Natural killer cell treated with Interleukin-12 subunit alpha and Interleukin-12 subunit beta and Interleukin-15 and Interleukin-18, amount 100 ng/mL, for 72 hours (primary cell): ENCODE results near the gene FOXN3. TPM values are rescaled to one million over a fixed set of nuclear protein-coding genes. Genes with fewer than 3 reads are reported as not detected.

Experiments
- ATAC-seq, 2 donors: fragments of 150-1000 bp; cut with Tn5 transposase in 1 of 2; sonication (Bioruptor Pico), chemical (Tn5 transposase) in 1 of 2; 2 replicates each; pipeline ENCODE4 v1.10.0; 2021
- DNase-seq: peaks from one replicate; pipeline ENCODE4 v3.0.0; 2022; ENCODE audit warnings: low spot score
- H3K27ac Mint-ChIP-seq, 2 donors: 1 replicate in 1 of 2; 2 replicates in 1 of 2; pipeline ENCODE4 v1.8.0; 2022; ENCODE audit warnings: mixed read lengths in 2 of 2, mild to moderate bottlenecking in 1 of 2, moderate library complexity in 1 of 2
- H3K27me3 Mint-ChIP-seq, 2 donors: 1 replicate in 1 of 2; 2 replicates in 1 of 2; pipeline ENCODE4 v1.8.0; 2022; ENCODE audit warnings: mixed read lengths in 2 of 2
- H3K36me3 Mint-ChIP-seq: one replicate; pipeline ENCODE4 v1.8.0; 2022; ENCODE audit warnings: mixed read lengths
- H3K4me1 Mint-ChIP-seq, 2 donors: 1 replicate in 1 of 2; 2 replicates in 1 of 2; pipeline ENCODE4 v1.8.0; 2022; ENCODE audit warnings: low read depth in 2 of 2, mixed read lengths in 2 of 2, mild to moderate bottlenecking in 1 of 2
- H3K4me3 Mint-ChIP-seq: one replicate; pipeline ENCODE4 v1.8.0; 2022; ENCODE audit warnings: mixed read lengths
- H3K9me3 Mint-ChIP-seq: 2 replicates; pipeline ENCODE4 v1.8.0; 2022; ENCODE audit warnings: mixed read lengths
- total RNA-seq, 2 donors: library from RNA; stranded (reverse); gene quantifications; one replicate each; pipeline ENCODE4 v1.2.3, GENCODE V29; 2022

The FOXN3 gene
- total RNA-seq, 2 donors from 2014 or later, result 127 to 133 TPM

- Mint-ChIP-seq H3K9me3 (peaks cover under 1% of the 10 kb centered on the region), H3K36me3 (peaks cover 4% of the 10 kb centered on the region), H3K4me1 (peaks cover 54 to 58% of the 10 kb centered on the region in 2 donors), H3K27ac (peak overlapping the region in 1 of 2 donors; percentile 69), H3K27me3 (no peaks in the 10 kb centered on the region), H3K4me3 (no peak overlapping the region)
- DNase-seq, result no peak
- ATAC-seq, result no peak
Observed at GRCh38 chr14:89330236-89331002, 86.6 kb downstream of the FOXN3 start.

GRCh38 chr14:89327771-89328212 is 89.2 kb downstream of the FOXN3 start:
- DNase-seq (no peak), ATAC-seq (no peak)
- peak overlapping the region in 1 of 2 donors; percentile 69 for H3K27ac Mint-ChIP-seq

GRCh38 chr14:89325959-89326358 is 91.1 kb downstream of the FOXN3 start:
- Mint-ChIP-seq H3K9me3 (peaks cover 3% of the 10 kb centered on the region), H3K4me3 (no peak overlapping the region), H3K36me3 (no peaks in the 10 kb centered on the region), H3K27ac (no peak overlapping the region), H3K4me1 (peaks cover 67 to 76% of the 10 kb centered on the region in 2 donors), H3K27me3 (no peaks in the 10 kb centered on the region)
- DNase-seq (no peak), ATAC-seq (no peak)

More at GRCh38 chr14:89327771-89328212, 89.2 kb downstream of the FOXN3 start:
- peaks cover 66 to 76% of the 10 kb centered on the region in 2 donors for H3K4me1 Mint-ChIP-seq
- H3K9me3 Mint-ChIP-seq, result peaks cover 3% of the 10 kb centered on the region
- H3K4me3 Mint-ChIP-seq, result no peak overlapping the region
- H3K27me3 Mint-ChIP-seq, result no peaks in the 10 kb centered on the region
- H3K36me3 Mint-ChIP-seq, result no peaks in the 10 kb centered on the region

- no peak for ATAC-seq
- Mint-ChIP-seq H3K9me3 (peaks cover 3% of the 10 kb centered on the region), H3K27me3 (no peaks in the 10 kb centered on the region), H3K4me1 (peaks cover 68 to 73% of the 10 kb centered on the region in 2 donors), H3K36me3 (no peaks in the 10 kb centered on the region), H3K4me3 (no peak overlapping the region), H3K27ac (peak overlapping the region in 1 of 2 donors; percentile 34)
- no peak for DNase-seq
Observed at GRCh38 chr14:89325299-89325883, 91.6 kb downstream of the FOXN3 start.

- Mint-ChIP-seq H3K36me3 (no peaks in the 10 kb centered on the region), H3K9me3 (peaks cover 3% of the 10 kb centered on the region), H3K27me3 (no peaks in the 10 kb centered on the region), H3K4me3 (no peak overlapping the region), H3K4me1 (peaks cover 66 to 73% of the 10 kb centered on the region in 2 donors), H3K27ac (peak overlapping the region in 1 of 2 donors; percentile 34)
- DNase-seq (no peak), ATAC-seq (no peak)
Observed at GRCh38 chr14:89324501-89325298, 92.3 kb downstream of the FOXN3 start.

GRCh38 chr14:89320381-89321000 is 96.5 kb downstream of the FOXN3 start:
- Mint-ChIP-seq H3K36me3 (peaks cover 9% of the 10 kb centered on the region), H3K4me1 (peaks cover 59 to 66% of the 10 kb centered on the region in 2 donors)

GRCh38 chr14:89319687-89320086 is 97.3 kb downstream of the FOXN3 start:
- Mint-ChIP-seq H3K4me1 (peaks cover 62 to 66% of the 10 kb centered on the region in 2 donors), H3K27me3 (no peaks in the 10 kb centered on the region), H3K9me3 (peaks cover 3% of the 10 kb centered on the region), H3K27ac (peak overlapping the region in 1 of 2 donors; percentile 68), H3K4me3 (no peak overlapping the region), H3K36me3 (peaks cover 15% of the 10 kb centered on the region)
- DNase-seq (no peak), ATAC-seq (no peak)

More at GRCh38 chr14:89320381-89321000, 96.5 kb downstream of the FOXN3 start:
- no peak overlapping the region for H3K4me3 Mint-ChIP-seq
- no peak overlapping the region for H3K27ac Mint-ChIP-seq
- H3K9me3 Mint-ChIP-seq, result peaks cover 6% of the 10 kb centered on the region
- no peaks in the 10 kb centered on the region for H3K27me3 Mint-ChIP-seq
- ATAC-seq (no peak), DNase-seq (no peak)

- Mint-ChIP-seq H3K36me3 (peaks cover 15% of the 10 kb centered on the region), H3K27ac (no peak overlapping the region)
Observed at GRCh38 chr14:89317051-89317691, 99.9 kb downstream of the FOXN3 start.

GRCh38 chr14:89315493-89316470 is 101.3 kb downstream of the FOXN3 start:
- Mint-ChIP-seq H3K4me1 (peaks cover 54 to 57% of the 10 kb centered on the region in 2 donors), H3K27me3 (no peaks in the 10 kb centered on the region), H3K27ac (peak overlapping the region in 1 of 2 donors; percentile 34), H3K36me3 (peaks cover 15% of the 10 kb centered on the region), H3K9me3 (peaks cover 3% of the 10 kb centered on the region), H3K4me3 (no peak overlapping the region)
- DNase-seq, result no peak
- ATAC-seq, result no peak

More at GRCh38 chr14:89317051-89317691, 99.9 kb downstream of the FOXN3 start:
- peaks cover 58 to 61% of the 10 kb centered on the region in 2 donors for H3K4me1 Mint-ChIP-seq
- no peak for ATAC-seq
- no peaks in the 10 kb centered on the region for H3K27me3 Mint-ChIP-seq
- no peak for DNase-seq
- H3K4me3 Mint-ChIP-seq, result no peak overlapping the region
- peaks cover 3% of the 10 kb centered on the region for H3K9me3 Mint-ChIP-seq

GRCh38 chr14:89314274-89314673 is 102.8 kb downstream of the FOXN3 start:
- ATAC-seq (no peak), DNase-seq (no peak)
- Mint-ChIP-seq H3K9me3 (peaks cover 3% of the 10 kb centered on the region), H3K4me3 (no peak overlapping the region), H3K27ac (peak overlapping the region in 1 of 2 donors; percentile 78), H3K27me3 (no peaks in the 10 kb centered on the region), H3K36me3 (peaks cover 15% of the 10 kb centered on the region), H3K4me1 (peaks cover 47 to 56% of the 10 kb centered on the region in 2 donors)

- H3K27ac Mint-ChIP-seq, result peak overlapping the region in 1 of 2 donors; percentile 65
- DNase-seq (no peak), ATAC-seq (no peak)
- no peak overlapping the region for H3K4me3 Mint-ChIP-seq
- H3K36me3 Mint-ChIP-seq, result peaks cover 7% of the 10 kb centered on the region
- H3K4me1 Mint-ChIP-seq, result peaks cover 42 to 52% of the 10 kb centered on the region in 2 donors
- no peaks in the 10 kb centered on the region for H3K27me3 Mint-ChIP-seq
- H3K9me3 Mint-ChIP-seq, result no peaks in the 10 kb centered on the region
Observed at GRCh38 chr14:89312932-89313331, 104.1 kb downstream of the FOXN3 start.

GRCh38 chr14:89310211-89310610 is 106.8 kb downstream of the FOXN3 start:
- no peak overlapping the region for H3K4me3 Mint-ChIP-seq
- DNase-seq (no peak), ATAC-seq (no peak)
- no peaks in the 10 kb centered on the region for H3K9me3 Mint-ChIP-seq
- no peak overlapping the region for H3K27ac Mint-ChIP-seq
- peaks cover 33 to 47% of the 10 kb centered on the region in 2 donors for H3K4me1 Mint-ChIP-seq
- H3K27me3 Mint-ChIP-seq, result no peaks in the 10 kb centered on the region
- H3K36me3 Mint-ChIP-seq, result peaks cover 5% of the 10 kb centered on the region
